NK-92 (cell line): Measurements from ENCODE around the gene DYNC1I1.

Experiments used
- DNase-seq: peaks from one replicate; lab custom pipeline; 2025; ENCODE audit not compliant: unreplicated experiment; lab: John Stamatoyannopoulos, UW

The DYNC1I1 gene

DNA sequence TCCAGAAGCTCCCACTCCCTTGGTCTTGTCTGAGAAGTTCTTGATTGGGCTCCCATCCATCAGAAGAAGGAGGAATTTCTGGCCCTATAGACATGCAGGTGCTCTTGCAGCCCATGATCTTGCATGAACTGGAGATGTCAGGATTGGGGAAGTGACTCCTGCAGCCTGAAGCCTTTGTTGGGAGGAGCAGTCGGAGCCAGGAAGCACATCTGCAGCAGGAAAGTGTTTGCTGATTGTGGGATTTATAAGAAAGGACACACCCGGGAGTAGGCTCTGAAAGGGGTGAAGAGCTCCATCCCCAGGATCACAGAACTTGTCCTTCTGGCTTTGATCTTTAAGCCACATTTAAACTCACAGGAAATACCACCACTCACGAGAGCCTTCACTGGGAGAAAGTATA lies 185.2 kb downstream of the DYNC1I1 start:
- DNase-seq, result no peak

DNA sequence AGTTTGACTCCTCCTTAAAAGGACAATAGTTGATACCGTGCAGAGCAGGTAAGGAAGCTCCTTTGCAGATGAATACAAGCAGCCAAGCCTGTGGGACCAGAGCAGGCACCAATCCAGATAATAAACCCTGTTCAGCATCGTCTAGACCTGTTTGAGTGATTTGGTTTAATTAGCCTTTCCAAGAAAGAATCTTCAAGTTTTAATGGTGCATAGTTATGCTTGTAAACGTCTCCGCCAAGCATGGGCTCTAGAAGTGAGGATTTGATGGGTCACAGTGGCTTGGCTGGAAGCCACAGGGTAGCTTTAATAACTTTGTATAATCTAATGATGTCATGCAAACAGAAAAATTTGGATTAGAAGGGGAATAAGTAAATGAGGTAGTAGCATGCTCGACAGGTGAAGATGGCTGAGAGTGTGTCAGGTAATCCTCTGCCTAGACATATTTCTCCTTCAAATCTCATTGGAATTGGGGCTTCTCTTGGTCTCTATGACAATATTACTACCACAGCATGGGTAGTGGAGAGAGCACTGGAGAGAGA lies 188.4 kb downstream of the DYNC1I1 start:
- DNase-seq, result no peak

DNA sequence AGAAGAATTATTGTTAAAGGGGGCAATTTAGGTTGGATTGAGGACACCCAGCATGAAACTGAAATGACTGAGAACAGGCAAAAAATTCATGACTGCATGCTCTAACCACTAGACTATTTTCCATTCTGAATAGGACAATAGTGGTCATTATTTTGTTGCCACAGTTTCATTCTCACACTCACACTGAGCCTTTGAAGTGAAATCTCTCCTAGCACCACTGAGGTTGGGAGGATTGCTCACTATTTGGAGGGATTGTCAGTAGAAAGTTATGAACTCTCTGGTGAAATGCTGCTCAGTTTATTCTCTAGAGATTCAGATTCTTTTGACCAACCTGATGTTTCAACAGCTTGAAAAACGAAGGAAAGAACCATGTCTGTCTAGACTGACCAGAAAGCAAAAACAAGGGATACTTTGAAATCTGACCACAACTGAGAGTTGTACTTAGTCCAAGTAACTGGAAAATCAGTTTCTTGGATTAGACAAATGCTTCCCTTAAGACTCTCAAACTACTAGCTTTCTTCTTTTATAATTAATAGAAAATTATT lies 191.2 kb downstream of the DYNC1I1 start:
- no peak for DNase-seq

DNA sequence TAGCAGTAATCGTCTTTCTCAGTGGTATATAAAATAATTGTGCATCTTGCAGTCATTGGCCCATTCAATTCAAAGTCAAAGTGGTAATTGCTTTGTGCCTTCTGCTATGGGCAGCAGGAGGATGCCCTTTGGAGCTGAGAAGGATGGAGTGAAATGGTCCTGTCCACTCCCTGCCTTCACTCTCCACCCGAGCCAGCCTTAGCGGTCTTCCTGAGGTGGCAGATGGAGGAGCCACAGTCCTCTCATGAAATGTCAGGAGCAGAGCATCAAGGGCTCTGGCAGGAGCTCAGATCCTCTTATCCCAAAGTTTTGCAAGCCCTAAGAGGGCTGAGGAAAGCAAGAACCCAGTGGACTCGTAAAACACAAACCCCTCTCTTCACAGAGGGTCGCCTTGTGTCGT lies 199.4 kb downstream of the DYNC1I1 start:
- DNase-seq, result no peak

DNA sequence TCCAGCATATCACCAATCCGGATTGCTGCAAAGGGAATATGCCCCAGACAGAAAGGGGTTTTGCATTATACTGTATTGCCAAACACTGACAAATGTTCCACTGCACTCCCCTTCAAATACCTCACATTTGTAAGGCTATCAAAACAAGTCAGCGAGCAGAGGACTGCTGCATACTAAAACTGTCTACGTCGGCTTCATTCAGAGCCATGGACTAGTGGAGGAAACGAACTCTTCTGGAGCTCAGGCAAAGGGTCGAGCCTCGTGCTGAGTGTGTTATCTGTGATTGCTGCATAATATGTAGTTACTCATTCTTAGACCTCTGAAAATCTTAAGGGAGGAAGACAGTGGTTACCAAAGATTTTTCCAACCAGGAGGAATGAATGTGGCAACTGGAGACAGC lies 200.2 kb downstream of the DYNC1I1 start:
- no peak for DNase-seq

DNA sequence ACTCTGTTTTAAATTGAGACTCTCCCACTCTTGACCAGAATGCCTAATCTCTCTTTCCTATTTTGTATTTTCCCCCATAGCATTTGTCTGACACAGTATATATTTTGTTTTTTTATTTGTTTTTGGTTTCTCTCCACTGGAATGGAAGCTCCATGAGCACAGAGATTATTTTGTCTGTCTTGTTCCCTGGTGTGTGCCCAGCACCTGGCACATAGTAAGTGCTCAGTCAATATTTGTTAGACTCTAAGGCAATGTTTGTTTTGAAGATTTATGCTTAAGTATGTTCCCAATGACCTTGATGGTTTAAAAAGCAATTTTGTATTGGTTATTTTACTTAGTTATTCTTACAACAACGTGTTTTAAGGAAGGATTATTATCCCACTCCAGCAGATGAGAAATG lies 201.8 kb downstream of the DYNC1I1 start:
- no peak for DNase-seq

DNA sequence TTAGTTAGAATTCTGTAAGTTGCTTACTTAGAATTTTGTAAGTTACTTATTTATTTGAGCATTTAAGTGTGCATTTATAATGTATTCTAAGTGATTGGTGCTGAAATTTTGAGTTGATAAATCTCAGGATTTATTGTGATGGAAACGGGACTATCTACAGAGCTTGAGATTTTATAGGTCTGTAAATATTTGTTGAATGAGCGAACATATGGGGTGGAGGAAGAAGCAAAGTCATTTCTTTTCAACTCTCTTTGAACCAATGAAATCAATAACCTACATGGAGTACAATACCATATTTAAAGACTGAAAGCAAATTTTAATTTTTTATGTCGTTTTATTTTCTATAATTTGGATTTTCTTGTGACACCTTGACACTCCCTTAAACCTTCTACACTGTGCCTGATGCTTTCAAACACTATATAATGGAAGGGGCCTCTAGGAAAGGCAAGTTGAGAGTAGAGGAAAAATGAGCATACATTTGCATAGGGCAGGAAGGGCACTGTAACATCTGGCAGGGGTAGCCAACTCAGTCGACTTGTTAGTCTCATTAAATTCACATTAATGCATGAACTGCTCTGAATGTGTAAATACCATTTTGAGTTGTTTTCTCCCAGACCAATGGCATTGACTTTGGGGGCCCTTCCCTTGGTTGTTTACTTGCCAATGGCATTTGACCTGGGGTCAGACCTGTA lies 204.2 kb downstream of the DYNC1I1 start:
- no peak for DNase-seq

DNA sequence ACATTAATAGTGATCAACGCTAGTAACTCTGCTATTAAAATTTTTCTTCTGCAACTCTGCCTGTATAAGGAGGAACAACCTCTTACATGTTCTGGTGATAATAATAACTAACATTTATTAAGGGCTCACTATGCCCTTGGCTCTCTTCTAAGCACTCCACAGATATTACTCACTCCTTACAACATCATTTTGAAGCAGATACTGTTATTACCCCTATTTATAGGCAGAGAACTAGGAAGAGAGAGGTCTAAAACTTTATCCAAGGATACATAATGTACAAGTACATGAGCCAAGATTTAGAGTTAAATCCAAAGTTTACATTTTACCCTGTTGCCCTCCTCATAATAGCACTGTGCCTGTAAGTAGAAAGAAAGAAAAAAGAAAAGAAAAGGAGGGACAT lies 205.6 kb downstream of the DYNC1I1 start:
- no peak for DNase-seq

DNA sequence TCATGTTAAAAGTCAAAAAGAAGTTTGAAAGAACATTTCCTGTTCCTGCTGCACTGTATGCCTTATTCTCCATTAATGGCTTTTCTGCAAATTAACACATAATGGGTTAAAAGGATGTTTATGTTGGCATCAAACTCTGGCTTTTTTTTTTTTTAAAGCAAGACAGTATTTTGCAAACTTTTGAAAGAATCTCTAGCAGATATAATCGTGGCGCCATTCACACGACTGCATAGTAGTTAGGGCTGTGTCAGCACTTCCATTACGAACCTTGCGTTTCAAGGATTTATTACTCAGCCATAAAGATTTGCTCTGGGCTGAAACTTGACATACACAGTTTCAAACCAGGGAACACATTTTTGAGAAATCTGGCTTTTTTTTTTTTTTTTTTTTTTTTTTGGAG lies 207.8 kb downstream of the DYNC1I1 start:
- no peak for DNase-seq

DNA sequence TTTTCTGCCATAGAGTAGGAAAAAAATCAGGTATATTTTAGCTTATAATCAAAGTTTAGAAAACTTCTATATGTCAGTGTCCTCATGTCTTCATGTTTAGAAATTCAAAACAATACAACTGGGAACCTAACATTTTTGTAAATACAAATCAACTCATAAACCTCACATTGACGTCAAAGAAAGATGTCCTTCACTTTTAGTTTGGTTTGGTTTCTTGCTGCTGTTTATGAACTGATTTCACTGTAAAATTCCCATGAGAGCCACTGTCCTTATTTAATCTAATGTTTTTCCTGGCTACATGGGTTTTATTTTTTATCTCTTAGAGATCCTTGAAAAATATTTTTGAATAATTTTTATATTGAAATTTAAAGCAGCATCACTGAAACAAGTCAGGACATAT lies 208.4 kb downstream of the DYNC1I1 start:
- DNase-seq, result no peak

DNA sequence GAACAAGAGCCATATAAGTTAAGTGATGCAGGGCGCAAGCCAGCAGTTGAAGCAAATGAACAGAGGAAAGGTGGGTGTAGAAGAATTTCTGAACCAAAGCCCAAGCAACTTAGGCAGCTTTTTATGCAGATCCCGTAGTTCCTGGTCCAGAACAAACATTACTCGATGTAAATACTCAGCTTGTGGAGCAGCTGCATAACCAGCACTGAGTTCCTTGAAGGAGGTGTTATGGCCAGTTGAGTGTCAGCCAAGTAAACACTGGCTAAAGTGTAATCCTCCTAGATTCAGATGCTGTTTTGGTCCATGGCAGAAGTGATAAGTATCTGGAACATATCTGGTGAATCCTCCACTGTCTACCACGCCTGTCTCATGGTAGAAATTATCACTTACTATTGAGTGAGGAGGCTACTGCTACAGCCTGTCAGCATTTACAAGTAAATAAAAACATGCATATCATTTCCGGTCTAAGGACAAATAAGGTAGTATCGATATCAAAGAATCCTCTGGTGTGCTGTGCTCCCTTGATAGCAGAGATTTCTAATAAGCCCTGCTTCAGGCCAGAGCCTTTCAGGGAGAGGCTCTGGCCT lies 213.9 kb downstream of the DYNC1I1 start:
- DNase-seq, result no peak

DNA sequence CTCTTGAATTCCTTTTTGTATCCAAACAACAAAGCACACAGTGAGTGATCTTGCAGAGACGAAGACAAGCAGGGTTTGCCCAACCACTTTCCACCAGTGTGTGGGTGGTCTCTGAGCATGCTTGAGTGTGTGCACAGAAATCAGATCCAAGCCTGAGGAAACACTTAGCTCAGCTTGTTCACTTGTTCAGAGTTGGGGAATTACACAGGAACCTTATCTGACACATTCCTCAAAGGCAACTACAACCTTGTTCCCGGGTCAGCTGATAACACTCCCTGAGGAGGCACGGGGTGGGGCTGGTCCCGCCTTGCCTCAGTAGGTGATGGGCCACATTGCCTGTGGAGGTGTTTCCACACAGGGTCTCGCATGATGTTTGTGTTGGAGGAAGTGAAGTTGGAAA lies 216.9 kb downstream of the DYNC1I1 start:
- no peak for DNase-seq

DNA sequence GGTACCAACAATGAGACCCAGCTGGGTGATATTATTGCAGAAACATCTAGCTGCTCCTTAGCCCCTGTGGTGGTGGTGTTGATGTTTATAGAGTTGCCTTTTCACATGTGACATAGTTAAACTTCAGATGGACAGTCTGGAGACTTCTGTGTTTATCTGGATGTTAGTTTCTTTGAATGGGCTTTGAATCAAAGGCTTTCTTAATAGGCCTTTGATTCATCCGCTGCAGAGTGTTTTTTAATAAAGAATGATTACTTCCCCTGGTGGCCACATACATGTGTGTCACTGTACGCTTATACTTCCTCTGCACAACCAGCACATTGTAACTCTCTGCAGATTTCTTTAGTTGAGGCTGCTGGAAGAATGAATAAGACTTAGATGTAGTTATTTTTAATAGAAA lies 221.0 kb downstream of the DYNC1I1 start:
- DNase-seq, result no peak

DNA sequence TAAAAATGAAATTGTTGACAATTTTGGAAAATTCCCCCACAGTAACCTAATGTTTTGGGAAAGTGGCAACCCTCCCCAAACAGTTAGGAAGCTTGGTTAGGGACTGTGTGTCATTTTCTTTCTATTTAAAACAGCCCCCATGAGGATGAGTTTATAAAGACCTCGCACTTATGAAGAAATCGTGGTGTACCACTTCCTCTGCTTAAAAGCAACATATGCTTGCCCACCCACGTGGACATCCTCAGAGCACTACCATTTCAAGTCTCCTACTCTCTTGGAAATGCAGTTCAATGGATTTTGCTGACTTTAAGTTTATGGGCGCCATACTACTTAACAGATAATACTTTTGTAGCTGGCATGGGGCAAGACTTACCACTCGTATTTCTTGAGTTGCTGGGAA lies 223.8 kb downstream of the DYNC1I1 start:
- no peak for DNase-seq

DNA sequence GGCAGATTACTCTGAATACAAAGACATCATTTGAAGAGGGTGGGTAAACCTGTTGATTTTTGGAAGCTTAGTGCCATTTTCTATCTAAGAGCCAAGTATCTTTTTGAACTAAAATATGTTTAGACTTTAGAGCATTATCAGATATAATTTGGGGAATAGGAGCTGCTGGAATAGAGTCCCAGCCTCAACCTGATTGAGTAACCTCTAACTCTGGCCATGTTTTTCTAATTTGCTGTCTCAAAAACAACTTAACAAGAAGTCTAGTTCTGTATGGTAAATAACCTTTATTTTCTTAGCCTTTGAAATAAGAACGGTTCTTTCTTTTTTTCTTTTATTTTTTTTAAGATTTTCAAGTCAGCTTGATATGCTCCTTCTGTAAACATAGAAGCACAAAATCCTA lies 224.5 kb downstream of the DYNC1I1 start:
- DNase-seq, result no peak

DNA sequence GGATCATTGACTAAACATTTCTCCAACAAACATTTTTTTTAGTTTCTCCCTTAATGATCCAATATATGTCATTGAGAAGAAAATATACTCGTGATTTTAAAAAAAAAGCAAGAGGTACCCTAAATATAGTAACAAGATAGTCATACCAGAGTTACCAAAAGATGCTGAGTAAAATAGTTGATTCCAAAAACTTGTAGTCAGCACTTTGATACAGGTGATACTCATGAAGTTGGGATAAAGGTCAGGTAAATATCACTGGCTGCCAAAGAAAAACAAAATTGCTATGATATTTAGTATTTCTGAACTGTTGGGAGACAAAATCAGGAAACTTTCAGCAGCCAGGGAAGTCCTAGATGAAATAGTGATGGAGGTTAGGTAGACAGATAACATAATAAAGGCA lies 225.3 kb downstream of the DYNC1I1 start:
- no peak for DNase-seq

DNA sequence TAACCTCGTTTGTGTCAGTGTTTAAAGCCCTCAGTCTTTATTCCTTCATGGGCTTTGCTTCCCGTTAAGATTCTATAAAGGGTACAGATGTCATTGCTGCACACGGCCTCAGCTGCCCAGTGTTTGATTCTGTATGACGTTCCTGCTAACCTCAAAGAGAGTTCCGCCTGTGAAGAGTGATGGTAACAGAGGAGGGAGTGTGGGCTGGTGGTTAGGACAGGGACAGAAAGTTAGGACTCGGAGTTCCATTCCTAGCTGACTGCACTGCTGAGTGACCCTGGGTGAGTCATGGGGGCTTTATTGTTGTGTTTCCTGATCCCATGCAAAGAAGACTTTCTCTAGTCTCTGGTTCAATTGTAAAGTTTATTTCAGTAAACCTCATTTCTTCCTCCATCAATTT lies 227.1 kb downstream of the DYNC1I1 start:
- no peak for DNase-seq

DNA sequence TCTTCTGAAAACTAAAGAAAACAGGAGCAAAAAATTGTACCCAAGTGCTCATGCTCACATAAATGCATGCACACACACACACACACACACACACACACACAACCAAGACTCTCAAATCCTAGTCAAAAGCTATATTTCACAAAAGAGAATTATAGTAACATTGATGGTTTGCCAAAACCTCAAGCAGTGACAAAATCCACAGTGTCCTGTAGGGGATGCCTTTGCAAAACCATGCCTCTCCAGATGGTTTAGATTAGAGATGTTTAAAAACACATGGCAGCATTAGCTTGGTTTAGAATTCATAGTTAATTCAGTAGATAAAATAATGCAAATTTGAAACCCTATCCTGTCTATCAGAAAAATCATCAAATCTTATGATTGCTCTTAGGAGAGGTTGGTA lies 232.2 kb downstream of the DYNC1I1 start:
- no peak for DNase-seq

DNA sequence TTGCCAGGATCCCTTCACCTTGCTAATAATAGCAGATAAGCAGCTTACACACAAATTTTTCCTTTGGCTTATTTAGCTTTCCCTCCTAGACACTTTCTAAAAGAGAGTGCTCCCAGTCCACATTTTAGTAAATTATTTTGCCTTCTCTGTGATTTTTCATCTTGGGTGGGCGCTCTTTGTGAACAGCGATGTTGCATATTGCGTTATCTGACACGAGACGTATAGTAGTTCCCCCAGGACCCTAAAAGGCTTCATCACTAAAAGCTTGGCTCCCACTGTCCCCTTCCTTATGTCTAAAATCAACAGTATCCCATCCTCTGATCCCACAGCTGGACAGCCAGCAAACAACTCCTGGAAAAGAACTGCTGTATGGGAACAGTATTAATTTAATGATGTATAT lies 232.9 kb downstream of the DYNC1I1 start:
- DNase-seq, result no peak

DNA sequence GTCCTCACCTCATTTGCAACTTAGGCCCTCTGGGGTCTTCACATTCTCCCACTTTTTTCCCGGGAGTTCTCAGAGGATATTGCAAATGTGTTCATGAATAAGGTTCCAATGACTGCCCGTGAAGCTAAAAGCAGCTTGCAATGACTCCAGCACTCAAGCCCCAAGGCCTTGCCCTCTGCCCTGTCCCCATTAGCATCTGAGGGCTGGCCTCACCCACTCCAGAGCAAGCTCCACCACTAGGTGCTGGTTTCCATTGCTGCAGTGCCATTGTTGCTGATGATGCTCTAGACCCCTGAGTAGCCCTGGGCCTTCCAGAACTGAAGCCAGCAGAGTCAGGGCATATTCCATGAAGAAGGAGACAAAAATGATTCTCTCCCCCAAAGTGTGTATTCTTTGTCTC lies 236.8 kb downstream of the DYNC1I1 start:
- no peak for DNase-seq

DNA sequence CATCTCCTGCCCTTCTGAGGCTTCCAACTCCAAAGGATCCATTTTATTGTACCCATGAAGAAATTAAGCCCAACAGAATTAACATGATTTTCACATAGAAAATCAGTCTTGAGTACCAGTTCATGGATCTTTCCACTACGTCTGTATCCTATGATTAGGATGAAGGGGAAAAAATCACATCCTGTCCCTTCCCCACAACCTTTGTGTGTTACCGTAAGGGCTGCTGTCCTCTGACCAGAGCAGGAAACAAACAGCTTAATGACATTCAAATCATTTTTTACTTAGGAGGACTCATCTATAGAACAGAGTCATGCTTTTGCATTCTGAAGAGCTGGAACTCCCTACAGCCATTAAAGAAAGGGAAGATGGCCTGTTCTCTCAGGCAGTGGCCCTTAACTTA lies 241.5 kb downstream of the DYNC1I1 start:
- DNase-seq, result no peak

DNA sequence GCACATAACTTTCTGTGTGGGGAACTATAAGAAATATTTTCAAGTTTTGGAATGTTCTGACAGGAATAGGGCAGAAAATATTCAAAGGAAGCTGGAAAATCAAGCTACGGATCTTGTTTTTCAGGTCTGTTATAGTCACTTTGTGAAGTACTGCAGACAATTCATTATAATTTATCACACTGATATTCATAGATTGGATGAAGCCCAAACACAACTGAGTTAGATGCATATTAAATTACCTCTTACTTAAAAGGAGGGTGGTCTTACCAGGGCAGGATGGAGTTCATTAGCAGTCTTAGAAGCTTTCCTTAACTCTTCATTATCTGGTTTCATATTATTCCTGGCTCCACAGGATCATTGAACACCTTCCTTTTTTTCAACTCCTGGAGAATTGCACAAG lies 242.3 kb downstream of the DYNC1I1 start:
- no peak for DNase-seq
